Nephron progenitor cell (in vitro differentiated cells): ENCODE measurements around the gene SNAI3.
"Not testable (repeated sequence)": the region's sequence is repeated elsewhere in the genome, so short reads cannot be mapped to it uniquely, and the experiment has no call there.

Experiments
- DNase-seq: peaks from one replicate; pipeline ENCODE4 v3.0.0; 2021
- H3K27ac Mint-ChIP-seq: 2 replicates; pipeline ENCODE4 v1.8.0; 2021; ENCODE audit warnings: mild to moderate bottlenecking, moderate library complexity, mixed read lengths
- H3K27me3 Mint-ChIP-seq: 2 replicates; pipeline ENCODE4 v1.8.0; 2021; ENCODE audit warnings: mild to moderate bottlenecking, low read depth, mixed read lengths; ENCODE audit not compliant: poor library complexity
- H3K36me3 Mint-ChIP-seq: 2 replicates; pipeline ENCODE4 v1.8.0; 2021; ENCODE audit warnings: low read depth, mixed read lengths
- H3K4me1 Mint-ChIP-seq: 2 replicates; pipeline ENCODE4 v1.8.0; 2021; ENCODE audit warnings: mixed read lengths
- H3K4me3 Mint-ChIP-seq: 2 replicates; pipeline ENCODE4 v1.8.0; 2021; ENCODE audit warnings: mild to moderate bottlenecking, moderate library complexity, mixed read lengths
- H3K9me3 Mint-ChIP-seq: 2 replicates; pipeline ENCODE4 v1.8.0; 2021; ENCODE audit warnings: mild to moderate bottlenecking, moderate library complexity, mixed read lengths
- CTCF ChIP-seq: fragments of 200-600 bp; sonication (generic); IDR thresholded peaks from 2 replicates; pipeline ENCODE4 v1.5.0; 2021; ENCODE audit warnings: antibody characterized with exemption

The SNAI3 gene

GRCh38 chr16:88673716-88674379 is 12.5 kb downstream of the SNAI3 start:
- Mint-ChIP-seq H3K9me3 (no peaks in the 10 kb centered on the region), H3K36me3 (peaks cover 2% of the 10 kb centered on the region), H3K4me1 (no peaks in the 10 kb centered on the region), H3K27ac (no peak overlapping the region), H3K4me3 (no peak overlapping the region), H3K27me3 (no peaks in the 10 kb centered on the region)
- no peak for DNase-seq
- no peak for TF ChIP-seq CTCF

GRCh38 chr16:88672776-88673175 is 13.5 kb downstream of the SNAI3 start:
- Mint-ChIP-seq H3K36me3 (peaks cover 6% of the 10 kb centered on the region), H3K27ac (no peak overlapping the region), H3K4me3 (no peak overlapping the region), H3K9me3 (no peaks in the 10 kb centered on the region), H3K27me3 (no peaks in the 10 kb centered on the region), H3K4me1 (no peaks in the 10 kb centered on the region)
- peak; percentile 43 for DNase-seq
- peak; percentile 33 for TF ChIP-seq CTCF

- H3K4me3 Mint-ChIP-seq = no peak overlapping the region
Observed at GRCh38 chr16:88671806-88672205, 14.5 kb downstream of the SNAI3 start.

GRCh38 chr16:88669980-88670379 is 16.3 kb downstream of the SNAI3 start:
- TF ChIP-seq CTCF = no peak
- H3K27me3 Mint-ChIP-seq = no peaks in the 10 kb centered on the region

More at GRCh38 chr16:88671806-88672205, 14.5 kb downstream of the SNAI3 start:
- peaks cover 7% of the 10 kb centered on the region for H3K4me1 Mint-ChIP-seq
- no peak for DNase-seq
- peaks cover 6% of the 10 kb centered on the region for H3K36me3 Mint-ChIP-seq
- no peak overlapping the region for H3K27ac Mint-ChIP-seq
- no peak for TF ChIP-seq CTCF
- H3K9me3 Mint-ChIP-seq = no peaks in the 10 kb centered on the region
- H3K27me3 Mint-ChIP-seq = no peaks in the 10 kb centered on the region

GRCh38 chr16:88669493-88669892 is 16.8 kb downstream of the SNAI3 start:
- DNase-seq, H3K9me3 Mint-ChIP-seq, H3K27me3 Mint-ChIP-seq, H3K4me3 Mint-ChIP-seq, H3K27ac Mint-ChIP-seq: not testable (repeated sequence)
- Mint-ChIP-seq H3K36me3 (peaks cover 15% of the 10 kb centered on the region), H3K4me1 (peaks cover 12% of the 10 kb centered on the region)

More at GRCh38 chr16:88669980-88670379, 16.3 kb downstream of the SNAI3 start:
- no peaks in the 10 kb centered on the region for H3K9me3 Mint-ChIP-seq
- DNase-seq = no peak
- H3K4me3 Mint-ChIP-seq = no peak overlapping the region
- no peak overlapping the region for H3K27ac Mint-ChIP-seq
- H3K36me3 Mint-ChIP-seq = peaks cover 13% of the 10 kb centered on the region
- H3K4me1 Mint-ChIP-seq = peaks cover 9% of the 10 kb centered on the region

- no peak overlapping the region for H3K4me3 Mint-ChIP-seq
- H3K9me3 Mint-ChIP-seq = no peaks in the 10 kb centered on the region
- DNase-seq = peak; percentile 26
- TF ChIP-seq CTCF = no peak
- H3K36me3 Mint-ChIP-seq = peaks cover 15% of the 10 kb centered on the region
- peak overlapping the region; percentile 57 for H3K27ac Mint-ChIP-seq
- H3K27me3 Mint-ChIP-seq = no peaks in the 10 kb centered on the region
- H3K4me1 Mint-ChIP-seq = peaks cover 12% of the 10 kb centered on the region
Observed at GRCh38 chr16:88667461-88667860, 18.8 kb downstream of the SNAI3 start.
